CD4-positive, alpha-beta T cell treated with Interleukin-15 for 1 hour (primary cell): ENCODE results near the gene PYM1.
"Not testable (repeated sequence)": the region's sequence is repeated elsewhere in the genome, so short reads cannot be mapped to it uniquely, and the experiment has no call there.

Experiments used
- DNase-seq: peaks from one replicate; pipeline ENCODE4 v3.0.0-alpha.2; 2020

Gene PYM1

DNA sequence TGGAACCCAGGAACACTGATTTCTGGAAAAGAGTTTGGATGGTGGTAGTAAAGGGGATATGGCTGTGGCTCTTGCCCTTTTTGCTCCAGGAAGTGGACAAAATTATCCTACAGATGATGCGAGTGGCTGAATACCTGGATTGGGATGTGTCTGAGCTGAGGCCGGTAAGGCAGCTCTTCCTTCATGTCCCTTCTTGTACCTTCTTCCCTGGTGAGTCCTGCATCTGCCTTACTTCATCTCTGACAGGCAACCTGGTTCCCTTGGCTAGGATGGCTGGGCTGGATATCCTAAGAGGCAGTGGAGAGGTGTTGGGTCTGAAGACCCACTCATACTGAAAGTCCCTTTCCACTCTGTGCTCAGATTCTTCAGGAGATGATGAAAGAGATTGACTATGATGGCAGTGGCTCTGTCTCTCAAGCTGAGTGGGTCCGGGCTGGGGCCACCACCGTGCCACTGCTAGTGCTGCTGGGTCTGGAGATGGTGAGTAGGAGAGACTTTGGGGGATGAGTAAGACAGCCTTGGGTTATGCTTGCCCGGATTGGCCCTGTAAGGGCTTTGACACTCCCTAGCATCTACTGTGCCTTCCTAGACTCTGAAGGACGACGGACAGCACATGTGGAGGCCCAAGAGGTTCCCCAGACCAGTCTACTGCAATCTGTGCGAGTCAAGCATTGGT lies 11.3 kb upstream of the PYM1 start:
- DNase-seq: no peak

DNA sequence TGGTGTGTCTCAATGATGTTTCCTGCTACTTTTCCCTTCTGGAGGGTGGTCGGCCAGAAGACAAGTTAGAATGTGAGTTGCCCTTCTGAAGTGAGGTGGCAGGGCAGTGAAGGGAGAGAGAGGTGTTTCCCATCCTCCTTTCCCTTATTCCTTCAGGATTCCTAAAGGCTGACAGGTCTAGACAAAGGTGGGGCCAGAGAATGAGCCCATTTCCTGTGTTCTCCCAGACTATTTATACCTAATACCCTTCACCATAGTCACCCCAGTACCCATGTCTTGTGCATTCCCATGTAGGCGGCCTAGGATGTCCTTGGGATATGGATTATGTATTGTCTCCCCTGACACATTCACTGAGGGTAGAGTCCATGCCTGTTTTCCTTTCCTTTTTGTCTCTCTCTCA lies 10.3 kb upstream of the PYM1 start:
- no peak for DNase-seq

DNA sequence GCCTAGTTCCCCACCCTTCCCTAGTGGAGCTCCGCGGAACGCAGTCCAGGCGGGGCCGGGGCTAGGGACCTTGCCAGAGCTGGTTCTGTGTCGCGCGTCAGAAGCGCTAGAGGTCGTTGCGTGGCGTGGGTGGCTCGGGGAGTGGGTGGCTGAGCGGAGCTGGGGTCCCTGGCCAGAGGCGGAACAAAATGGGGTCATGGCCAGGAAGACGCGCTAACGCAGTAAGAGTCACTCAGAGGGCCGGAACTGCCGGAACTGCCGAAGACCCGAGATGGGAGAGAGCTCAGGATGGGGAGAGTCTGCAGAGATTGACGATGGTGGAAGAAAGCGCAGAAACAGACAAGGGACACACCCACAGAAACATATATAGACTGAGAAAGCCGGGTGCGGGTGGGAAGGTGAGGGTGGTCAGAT lies 8.1 kb upstream of the PYM1 start:
- DNase-seq: no peak

DNA sequence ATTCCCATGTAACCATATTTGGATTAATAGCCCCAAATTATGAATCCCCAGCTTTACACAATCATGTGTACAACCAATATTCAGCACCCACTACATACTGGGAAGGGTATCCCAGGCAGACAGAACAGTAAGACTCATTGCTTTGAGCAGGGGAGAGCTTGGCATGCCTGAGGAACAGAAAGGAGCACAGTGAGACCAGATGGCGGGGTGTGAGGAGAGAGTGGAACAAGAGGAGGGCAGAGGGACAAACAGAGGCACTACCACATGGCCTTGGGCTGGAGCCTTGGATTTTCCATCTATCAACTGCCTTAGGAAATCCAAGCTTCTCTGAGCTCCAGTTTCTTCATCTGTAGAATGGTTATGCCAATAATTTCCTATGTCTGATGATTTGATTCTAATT lies 7.1 kb upstream of the PYM1 start:
- no peak for DNase-seq

DNA sequence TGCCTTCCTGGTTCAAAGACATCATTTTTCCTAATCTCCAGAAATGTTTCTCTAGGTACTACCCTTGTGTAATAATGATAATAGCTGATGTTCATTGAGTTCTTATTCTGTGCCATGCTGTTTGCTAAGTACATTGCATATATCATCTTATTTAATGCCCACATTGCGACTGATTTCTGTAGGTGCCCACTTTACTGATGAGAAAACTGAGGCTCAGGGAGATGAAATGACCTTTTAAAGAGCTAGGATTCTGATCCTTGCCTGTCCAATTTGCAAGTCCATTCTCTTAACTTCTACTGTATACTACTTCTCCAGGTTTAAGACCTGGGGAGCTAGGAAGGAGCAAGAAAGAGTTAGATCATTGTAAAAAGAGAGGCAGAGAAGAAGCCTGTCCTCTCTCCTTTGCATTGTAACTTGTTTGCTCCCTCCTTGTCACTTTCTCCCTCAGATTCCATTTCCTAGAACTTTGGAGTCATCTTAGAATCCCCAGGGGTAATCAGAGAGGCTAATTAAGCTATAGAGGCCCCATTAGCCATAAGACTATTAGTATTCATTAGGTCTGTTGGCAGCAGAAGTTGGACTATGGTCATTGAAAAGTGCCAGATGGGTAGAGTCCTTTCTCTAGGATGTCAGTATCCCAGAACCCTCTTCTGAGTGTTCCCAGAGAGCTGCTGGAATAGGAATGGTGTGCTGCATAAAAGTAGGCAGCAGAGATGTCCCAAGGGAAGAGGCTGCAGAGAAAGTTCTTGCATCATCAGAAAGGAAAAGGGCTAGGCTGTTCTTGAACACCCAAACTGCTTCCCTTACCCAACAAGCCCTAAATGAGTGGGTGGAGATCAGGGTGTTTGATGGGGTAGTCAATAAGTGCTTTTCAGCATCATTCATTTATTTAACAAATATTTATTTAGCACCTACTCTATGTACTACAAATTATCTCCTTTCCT lies 6.4 kb upstream of the PYM1 start:
- no peak for DNase-seq

DNA sequence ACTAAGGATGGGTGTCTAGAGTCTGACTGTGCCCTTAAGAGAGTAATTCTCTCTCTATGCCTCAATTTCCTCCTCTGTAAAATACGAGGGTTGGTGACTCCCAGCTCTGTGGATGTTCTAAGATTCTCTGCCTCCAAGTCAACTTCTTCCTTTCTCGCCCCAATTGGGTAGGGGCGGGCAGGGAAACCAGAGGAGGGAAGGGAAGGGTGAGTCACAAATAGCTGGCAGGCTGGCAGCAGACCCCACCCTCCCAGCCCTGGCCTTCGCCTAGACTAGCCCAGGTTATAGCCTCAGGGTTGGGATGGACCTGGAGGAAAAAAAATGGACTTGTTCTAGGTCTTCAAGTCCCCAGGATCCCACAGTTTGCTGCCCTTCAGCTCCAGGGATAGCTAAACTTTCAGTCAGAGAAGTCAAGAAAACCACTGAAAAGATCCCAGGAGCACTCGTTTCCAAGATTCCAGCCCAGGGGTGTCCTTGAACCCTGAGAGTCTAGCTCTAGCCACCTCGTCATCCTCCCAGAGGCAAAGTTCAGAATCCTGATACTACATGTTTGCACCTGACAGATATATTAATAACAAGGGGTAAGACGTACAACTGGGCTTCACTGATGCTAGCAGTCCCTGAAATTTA lies 5.6 kb upstream of the PYM1 start:
- DNase-seq: peak; percentile 50

DNA sequence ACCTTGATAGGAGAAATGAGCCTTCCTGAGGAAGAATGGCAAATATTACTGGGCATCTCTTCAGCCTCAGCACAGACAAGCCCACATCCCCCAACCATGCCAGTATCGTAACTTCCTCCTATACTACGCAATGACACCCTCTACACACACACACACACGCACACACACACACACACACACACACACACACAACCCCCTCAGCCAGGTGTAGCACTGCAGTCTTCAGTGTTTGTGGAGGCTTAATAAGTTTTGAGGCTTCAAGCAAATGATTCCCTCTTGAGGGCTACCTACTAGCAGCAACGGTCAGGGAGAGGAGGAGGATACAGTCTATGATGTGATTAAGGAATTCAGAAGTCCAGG lies 4.8 kb upstream of the PYM1 start:
- peak; percentile 75 for DNase-seq

DNA sequence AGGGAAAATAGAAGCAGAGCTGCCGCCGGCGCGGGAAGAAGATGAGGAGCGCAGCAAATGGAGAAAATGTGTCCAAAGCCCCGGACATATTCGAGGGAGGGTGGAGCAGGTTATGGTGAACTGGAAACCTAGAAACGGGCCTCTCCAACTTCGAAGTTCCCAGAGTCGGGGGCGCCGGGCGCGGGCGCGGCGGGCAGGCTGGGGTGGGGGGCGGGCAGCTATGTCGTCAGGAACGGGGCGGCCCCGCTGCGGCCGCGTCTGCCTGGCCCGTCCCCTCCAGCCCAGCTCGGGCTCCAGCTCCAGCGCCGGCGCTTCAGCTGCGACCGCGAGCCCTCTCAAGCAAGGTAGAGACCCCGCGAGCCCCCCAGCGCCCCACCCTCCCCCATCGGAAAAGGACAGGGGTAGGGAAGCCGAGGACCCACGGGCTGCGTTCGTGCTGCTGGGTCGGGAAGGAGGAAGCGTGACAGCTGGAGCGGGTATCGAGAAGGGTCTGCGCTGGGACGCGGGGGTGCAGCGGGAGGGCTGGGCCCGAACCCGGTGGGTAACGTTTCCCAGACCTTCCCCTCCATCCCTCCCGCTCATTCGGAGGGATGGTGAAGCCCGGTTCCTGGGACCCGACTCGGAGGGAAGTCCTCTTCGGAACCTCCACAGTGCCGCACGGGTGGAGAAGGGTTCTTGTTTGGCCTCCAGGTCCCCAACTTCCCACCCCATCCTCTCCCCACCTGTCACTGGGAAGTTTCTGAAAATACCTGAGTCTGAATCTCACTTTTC lies 4.3 kb upstream of the PYM1 start:
- peak; percentile 40 for DNase-seq

DNA sequence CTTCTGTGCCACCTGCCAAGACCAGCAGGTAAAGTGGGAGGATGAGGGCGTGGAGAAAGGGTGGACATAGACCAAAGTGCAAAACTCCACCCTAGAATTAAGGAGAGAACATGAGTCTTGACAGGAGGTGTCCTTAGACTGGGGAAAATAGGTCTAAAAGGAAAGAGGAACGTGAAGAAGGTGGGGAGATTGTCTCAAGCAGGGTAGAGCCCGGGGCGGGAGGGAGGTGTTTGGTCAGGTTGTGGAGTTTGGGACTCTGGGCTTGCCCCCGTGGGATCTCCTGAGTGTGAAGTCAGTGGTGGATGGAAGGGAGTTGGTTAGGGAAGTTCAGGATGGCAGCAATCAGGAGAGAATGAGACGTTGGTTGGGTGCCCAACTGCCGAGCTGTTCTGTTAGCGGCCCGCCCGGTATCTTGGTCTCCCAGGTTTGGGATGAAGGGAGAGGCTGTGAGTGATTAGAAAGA lies 3.7 kb upstream of the PYM1 start:
- no peak for DNase-seq

DNA sequence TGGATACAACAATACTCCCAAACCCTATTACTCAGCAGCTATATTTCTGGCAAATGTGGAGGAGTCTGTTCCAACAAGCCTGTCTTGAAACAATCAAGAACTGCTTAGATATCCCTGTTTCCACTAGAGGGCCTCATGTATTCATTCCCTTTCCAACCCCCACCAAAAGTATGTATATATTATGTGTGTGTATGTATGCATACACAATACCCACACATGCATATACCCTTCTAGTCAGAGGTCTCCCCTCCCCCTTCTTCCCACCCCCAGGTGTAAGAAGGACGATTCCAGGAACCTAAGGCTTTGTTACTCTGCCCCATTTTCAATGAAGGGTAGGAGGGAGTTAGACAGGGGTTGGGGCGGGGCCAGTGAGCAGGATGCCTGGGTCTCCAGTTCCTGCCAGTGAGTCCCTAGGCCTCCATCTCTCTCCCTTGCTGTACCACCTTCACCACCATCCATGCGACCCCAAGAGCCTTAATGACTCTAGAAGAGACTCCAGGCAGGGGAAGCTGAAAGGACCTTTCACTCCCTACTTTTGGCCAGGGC lies 3.1 kb upstream of the PYM1 start, which contains the start of gene DGKA:
TSS of gene DGKA (plus strand) at position 392 of the 546 bp plus-strand sequence. CDS start 5,342 bp downstream, outside the sequence.
- DNase-seq: peak; percentile 81

DNA sequence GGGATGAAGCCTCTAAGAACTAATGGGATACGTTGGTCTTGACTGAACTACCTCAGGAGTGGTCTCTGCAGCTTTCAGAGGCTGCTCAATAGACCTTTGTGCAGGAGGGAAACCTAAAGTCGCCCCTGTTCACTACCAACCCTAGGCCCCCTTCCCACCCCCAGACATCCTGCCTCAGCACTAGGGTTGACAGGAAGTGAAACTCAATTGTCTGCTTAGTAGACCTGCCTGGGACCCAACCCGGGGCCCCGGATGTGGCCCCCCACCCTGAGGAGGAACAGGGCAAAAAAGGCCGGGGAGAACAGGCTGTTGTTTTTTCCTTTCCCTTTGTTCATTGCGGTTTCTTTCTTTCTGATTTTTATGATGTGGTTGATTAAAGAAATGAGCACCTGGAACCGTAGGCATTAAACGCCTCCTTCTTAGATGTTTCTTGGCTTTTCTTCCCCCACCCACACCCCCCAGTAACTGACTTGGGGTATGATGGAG lies 1.7 kb upstream of the PYM1 start:
- DNase-seq: peak; percentile 90

DNA sequence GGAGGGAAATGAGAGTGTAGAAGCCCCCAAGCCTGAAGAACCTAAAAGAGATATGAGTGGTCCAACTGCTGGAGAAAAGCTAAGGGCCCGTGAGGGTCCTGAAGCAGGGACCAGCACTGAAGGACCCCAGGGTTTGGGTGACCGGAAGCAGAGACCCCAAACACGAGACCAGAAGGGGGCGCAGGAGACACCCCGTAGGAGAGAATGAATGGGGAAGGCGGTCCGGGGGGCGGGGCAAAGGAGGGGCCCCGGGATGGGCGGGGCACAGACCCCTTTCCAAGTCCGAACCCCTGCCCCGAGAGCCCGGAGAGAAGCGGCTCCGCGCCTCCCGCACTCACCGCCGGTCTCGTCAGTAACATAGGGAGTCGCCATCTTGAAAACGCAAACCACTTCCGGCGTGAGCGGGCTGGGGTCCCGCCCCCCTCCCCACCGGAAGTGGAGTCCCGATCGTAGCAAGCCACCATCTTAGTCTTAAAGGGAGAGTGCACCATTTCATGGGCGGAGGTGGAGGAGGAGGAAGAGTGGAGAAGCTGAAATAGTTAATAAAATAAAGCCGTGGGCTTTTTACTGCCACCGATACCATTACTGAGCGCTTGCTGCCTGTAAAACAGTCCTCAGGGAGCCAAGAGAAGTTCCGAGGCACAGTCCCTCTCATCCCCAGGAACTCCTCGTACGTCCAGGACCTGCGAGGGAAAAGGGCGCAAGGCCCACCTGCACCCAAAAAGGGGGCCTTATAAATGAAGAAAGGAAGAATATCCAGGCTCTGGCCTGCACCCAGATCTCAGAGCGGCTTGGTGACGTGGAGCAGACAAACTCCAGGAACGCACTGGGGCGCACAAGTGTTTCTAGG lies 731 bp downstream of the PYM1 start:
- DNase-seq: peak; percentile 94

DNA sequence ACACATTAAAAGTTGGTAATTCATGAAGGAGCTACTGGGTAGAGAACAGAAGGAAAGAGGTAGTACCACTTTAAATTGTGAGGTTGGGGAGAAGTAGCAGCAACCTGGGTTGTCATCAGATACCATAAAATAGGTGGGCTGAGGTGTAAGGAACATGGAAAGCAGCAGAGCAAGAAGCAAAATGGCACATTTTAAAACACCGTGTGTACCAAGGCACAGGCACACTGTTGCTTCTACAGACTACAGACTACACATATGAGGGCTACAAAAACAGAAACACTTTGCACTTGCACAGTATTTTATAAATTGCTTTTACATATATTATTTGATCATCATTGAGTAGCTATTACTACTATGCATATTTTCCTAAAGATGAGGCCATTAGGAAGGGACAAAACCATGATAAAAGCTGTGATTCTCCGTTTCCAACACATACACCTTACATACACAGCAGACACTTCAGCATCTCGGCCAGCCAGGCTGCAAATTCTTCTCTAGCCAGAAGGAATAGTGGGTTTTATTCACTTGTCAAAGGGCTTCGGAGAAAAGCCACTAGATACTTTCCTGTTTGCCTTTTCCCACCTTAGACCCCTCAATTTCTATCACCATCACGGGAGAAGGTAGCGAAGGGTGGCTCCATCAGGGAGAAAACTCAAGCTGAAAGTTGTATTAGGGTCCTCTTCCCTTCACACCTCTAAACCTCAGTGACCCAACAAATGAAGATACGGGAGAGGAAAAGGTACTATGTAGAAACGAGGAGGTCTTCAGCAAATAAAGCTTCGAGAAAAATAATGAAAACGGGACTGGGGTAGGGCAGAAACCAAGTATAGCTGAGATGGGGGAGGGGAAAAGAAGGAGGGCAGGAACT lies 1.6 kb downstream of the PYM1 start:
- no peak for DNase-seq

DNA sequence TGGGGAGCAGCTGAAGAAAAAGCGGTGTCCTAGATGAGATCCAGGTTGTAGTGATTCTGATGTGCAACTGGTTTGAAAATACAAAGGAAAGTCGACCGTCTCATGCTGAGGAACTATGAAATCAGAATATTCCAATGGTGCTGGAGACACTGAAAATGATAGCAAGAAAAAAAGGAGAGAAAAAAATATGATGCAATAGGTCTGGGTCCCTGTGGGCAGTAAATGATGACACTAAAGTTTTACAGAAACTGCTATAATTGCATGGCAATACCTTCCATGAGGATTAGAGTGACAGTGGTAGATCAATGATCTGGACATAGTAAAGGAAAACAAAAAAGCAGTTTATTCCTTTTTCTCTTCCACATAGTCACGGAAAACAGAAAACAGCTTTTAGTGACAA lies 2.3 kb downstream of the PYM1 start:
- no peak for DNase-seq

DNA sequence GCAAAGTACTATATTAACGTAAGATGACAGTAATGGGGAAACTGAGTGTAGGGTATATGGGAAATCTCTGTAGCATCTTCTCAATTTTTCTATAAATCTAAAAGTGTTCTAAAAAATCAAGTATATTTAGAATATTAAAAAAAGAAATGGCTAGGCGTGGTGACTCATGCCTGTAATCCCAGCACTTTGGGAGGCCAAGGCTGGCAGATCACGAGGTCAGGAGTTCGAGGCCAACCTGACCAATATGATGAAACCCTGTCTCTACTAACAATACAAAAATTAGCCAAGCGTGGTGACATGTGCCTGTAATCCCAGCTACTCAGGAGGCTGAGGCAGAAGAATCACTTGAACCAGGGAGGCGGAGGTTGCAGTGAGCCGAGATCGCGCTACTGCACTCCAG lies 4.0 kb downstream of the PYM1 start:
- DNase-seq: not testable (repeated sequence)

DNA sequence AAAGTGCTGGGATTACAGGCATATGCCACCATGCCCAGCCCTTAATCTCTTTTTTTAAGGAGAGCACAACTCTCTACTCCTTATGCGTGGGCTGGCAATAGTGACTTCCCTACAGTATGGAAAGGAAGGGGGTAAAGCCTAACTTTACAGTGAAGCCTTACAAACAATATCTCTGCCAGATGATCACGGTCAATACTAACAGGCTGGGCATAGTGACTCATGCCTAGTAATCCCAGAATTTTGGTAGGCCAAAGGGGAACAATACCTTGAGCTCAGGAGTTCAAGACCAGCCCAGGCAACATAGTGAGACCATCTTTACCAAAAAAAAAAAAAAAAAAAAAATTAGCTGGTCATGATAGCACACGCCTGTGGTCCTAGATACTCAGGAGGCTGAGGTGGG lies 5.6 kb downstream of the PYM1 start:
- DNase-seq: no peak

DNA sequence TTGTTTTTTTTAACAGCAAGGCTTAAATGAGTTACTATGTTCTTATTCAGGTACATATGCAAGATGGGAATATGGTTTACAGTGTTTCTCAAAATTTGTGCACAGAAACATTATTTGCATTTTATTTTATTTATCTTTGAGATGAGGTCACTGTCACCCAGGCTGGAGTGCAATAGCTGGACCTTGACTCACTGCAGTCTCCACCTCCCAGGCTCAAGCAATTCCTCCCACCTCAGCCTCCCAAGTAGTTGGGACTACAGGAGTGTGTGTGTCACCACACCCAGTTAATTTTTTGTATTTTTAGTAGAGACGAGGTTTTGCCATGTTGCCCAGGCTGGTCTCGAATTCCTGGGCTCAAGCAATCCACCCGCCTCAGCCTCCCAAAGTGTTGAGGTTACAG lies 8.7 kb downstream of the PYM1 start:
- DNase-seq: not testable (repeated sequence)

DNA sequence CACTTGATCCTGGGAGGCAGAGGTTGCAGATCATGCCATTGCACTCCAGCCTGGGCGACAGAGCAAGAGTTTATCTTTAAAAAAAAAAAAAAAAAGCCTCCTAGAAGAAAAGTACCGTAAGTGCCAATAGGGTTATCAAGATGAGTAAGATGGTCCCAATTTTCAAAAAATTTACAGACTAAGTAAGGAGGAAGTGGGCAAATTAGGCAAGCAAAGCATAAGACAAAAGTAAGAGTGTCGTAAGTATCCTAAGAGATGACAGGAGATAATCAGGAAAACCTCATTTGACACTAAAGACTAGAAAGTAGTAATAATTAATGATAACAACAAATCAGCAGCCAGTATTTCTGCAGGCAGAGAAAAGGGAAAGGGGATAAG lies 12.2 kb downstream of the PYM1 start:
- no peak for DNase-seq

DNA sequence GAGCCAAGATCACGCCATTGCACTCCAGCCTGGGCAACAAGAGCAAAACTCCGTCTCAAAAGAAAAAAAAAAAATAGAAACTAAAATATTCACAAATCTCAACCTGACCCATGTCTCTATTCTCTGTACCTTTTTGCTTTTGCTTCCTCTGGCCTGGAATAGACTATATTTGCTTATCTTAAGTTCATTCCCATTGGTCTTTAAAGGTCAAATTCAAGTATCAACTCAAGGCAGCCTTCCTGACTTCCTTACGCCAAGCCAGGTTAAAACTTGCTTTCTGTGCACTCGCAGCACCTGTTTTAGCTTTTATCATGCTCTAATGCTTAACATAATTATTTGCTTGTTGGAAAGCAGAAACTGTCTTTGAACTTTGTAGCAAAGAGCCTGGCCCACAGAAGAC lies 14.8 kb downstream of the PYM1 start:
- DNase-seq: no peak

DNA sequence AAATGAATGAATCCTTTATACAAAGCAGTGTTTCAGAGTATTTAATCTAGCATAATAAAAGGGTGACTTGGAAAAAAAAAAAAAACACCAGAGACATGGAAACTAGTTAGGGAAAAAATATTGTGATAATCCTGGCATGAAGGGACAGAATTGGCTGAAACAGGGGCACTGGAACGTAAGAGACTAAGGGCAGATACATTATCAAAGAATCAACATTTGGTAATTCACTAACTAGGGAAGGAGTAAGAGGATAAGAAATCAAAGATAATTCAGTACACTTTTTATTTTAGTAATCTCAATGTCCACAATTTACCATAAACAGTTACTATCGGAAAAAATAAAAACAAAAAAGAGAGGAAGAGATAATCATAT lies 18.2 kb downstream of the PYM1 start:
- DNase-seq: no peak
